C1 segment of cervical spinal cord (tissue), 14 donors: Measurements from ENCODE around the gene PRRX2.

Source experiments
- DNase-seq, 14 donors: peaks; one replicate each; lab custom pipeline; 2025; lab: John Stamatoyannopoulos, UW

PRRX2 gene

DNA sequence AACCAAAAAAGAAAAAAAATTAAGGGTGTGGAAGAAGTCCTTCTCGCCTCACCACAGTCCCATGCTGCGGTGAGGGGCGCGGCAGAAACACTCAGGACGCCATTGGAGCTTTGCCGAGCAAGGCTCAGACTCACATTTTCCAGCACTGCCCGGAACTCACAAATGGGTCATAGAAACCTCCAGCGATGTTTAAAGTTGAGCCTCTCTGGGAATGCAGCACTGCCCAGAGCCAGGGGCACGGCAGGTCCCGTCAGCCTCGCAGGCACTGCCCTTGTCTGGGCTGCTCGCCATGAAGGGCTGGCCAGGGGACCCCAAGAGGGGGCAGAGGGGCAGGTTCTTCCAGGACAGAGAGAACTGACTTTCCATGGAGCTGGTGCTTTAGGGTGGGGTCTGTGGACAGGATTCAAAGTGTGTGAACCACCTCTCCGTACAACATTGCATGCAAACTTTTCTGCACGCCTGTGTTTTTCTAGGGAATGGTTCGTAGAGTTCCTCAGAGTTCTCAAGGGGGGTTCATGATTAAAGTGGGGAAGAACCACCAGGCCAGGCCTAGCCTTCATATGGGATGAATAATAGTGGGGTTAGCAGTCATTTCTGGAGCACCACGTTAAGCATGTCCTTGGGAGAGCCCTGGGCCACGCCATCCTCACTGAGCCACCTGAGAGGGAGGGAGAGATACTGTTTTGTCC is 38.4 kb downstream of the PRRX2 start:
- peak in 1 of 14 donors; percentile 36 for DNase-seq

DNA sequence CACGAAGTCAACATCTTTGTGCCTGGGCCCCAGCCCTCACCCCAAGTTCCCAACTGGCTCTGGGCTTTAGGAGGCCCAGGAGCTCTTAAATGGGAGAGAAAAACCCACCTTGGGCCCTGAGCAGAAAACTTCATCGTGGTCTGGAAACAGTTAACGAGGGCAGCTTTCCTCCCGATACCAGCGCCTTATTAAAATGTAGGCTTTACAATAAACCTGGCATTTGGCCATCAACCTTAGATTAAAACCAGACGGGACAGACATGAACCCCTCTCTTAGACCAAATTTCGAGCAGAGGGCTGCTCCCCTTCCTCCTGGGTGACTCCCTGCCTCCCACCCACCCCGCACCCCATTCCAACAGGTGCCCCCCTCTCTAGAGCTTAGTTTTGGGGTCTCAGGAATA is 39.4 kb downstream of the PRRX2 start:
- no peak for DNase-seq

DNA sequence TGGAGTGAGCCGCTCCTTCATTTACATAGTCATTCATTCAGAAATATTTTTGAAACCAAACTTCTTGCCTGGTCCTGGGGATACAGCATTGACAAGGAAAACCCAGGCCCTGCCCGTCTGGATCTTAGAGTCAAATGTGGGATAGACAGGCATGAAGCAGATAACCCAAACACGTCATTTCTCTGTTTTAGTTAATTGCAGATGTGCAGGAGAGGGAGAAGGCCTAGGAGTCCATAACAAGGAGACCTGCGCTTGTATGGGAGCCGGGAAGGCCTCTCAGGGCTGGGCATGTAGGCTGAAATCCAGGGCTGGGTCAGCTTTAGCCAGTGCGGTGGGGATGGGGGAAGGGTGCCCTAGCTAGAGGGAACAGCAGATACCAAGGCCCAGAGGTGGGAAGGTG is 43.3 kb downstream of the PRRX2 start:
- no peak for DNase-seq

DNA sequence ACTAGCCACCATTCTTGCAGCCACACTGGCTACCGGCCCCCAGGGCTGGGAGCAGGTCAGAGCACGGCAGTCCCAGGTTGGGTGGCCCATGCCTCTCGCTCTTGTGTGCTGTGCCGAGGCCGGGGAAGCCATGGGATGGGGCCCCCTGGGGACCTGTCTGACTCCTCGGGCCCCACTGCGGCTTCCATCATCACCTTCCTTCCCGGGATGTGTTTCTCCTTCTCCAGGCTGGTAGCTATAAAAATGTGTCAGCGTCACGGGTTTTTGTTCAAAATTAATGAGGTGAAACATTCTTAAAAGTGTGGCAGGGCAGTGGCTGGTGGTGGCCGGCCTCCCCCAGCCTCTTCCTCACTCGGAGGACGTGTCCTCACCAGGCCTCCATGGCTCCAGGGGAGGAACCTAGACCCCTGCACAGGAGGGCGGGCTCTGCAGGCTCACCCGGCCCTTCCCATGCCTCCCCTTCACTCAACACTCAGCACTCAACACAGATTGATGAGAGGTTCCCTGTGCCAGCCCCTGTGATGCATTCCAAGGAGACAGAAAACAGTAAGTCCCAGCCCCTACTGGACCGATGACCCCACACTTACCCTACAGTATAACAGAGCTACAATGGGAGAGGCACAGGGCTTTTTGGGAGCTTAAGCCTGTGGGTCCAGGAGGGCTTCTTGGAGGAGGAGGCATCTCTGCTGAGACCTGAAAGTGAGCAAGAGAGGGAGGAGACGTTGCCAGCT is 44.2 kb downstream of the PRRX2 start:
- DNase-seq, result no peak

DNA sequence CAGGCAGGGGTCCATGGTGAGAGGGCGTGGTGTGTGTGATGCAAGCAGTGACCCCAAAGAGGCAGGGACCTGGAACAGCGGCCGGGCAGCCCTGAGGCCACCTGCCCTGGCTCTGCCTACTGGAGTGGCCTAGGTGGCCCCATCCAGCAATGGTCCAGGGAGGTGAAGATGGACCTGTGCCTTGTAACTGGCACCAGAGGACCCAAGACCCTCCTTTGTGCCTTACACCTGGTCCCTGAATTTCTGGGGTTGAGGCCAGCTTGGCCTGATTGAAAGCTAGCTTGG is 44.7 kb downstream of the PRRX2 start:
- no peak for DNase-seq

DNA sequence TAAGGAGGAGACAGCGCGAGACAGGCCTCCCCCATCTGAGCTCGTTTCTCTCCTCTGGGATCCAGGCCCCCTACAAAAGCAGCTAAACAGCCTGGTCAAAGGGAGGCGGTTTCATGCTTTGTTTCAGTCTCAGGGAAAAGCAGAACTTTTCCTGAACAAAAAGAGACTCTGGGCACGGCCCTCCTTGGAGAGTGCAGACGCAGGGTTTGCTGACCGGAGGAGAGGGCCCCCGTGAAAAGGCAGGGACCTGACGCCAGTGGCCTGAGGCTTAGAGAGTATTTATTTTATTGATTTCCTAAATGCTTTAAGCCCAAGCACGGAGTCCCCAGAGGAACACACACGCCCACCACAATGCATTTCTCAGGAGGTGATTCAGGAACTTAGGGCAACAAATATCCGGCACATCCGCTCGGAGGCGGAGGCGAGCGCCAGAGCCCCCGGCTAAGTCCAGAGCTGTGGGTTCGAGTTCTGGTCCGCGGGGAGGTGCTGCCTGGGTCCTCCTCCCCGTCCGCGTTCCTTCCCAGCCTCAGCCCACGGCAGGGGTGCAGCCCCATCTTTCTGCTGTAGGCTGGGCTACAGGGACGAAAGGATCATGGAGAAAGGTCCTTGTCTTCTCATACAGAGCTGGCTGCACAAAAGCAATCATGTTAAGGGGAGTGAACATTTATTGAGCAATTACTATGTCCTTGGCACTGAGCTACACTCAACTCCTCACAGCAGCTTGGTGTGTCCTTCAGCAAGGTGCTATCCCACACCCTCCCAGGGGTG is 47.4 kb downstream of the PRRX2 start:
- DNase-seq, result peak in 4 of 14 donors; percentile 5 to 12 (median 8)

DNA sequence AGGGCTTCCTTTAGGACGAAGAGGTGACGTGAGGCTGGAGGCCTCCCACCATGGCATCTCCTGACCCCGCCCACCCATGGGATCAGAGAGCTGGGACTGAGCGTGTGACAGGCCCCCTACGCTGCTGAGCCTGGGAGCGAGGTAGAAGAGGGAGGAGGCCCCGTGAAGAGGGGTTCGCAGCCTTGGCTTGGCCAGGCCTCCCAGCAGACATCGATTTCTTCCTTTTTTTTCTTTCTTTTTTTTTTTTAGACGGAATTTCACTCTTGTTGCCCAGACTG is 47.9 kb downstream of the PRRX2 start:
- DNase-seq, result no peak

DNA sequence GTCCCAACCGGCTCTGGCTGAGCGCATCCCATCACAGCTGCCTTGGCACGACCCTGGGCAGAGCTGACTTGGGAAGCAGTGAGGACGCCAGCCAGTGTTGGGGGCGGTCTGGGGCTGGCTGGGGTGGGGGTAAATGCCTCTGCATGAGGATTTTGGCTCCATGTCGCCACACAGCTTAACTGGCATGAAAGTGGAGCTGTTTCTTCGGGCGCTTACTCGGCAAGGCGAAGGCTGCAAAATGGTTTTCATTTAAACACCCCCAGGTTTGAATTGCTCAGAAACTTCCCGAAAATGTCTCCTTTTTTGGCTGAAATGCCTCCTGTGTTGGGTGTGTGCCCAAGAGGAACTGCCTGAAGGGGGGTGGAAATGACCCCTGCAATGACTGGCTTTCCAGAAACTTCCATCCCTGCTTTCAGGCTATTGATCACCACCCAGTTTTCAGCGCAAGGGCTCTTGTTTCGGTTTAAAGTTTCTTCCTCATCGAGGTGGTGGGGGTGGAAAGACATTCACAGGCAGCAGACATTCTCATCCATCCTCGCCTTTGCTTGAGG is 49.1 kb downstream of the PRRX2 start:
- peak in 5 of 14 donors; percentile 6 to 58 (median 17) for DNase-seq

DNA sequence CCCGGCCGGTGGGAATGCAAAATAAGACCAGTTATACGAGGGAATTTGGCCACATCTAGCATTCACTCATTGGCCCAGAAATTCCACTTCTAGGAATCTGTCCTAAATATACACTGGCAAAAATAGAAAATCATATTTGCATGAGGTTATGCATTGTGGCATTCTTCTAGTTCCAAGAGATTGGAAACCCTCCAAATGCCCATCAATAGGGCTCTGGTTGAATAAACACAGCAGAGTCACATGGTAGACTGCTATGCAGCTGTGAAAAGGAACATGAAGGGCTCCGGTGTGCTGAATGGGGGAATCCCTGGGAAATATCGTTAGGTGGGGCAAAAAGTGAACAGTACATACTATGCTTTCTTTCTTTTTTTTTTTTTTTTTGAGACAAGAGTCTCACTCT is 50.6 kb downstream of the PRRX2 start:
- DNase-seq, result no peak

DNA sequence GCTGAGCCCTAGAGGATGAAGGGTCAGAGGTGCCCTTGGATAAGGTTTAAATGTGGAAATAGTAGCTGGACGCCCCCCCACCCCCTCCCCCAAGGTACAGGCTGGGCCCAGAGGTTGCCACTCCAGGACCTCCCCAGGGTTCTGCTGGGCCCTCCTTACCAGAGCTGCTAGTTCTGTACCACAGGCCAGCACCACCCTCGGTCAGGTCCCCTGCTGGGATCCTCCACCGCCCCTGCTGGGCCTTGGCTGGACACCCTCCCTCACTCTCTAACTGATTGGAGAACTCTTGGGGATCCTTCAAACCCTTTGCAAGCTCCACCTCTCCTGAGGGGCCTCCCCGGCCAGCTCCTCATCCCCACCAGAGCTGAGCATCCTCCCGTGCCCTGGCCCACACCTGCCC is 52.5 kb downstream of the PRRX2 start:
- no peak for DNase-seq

DNA sequence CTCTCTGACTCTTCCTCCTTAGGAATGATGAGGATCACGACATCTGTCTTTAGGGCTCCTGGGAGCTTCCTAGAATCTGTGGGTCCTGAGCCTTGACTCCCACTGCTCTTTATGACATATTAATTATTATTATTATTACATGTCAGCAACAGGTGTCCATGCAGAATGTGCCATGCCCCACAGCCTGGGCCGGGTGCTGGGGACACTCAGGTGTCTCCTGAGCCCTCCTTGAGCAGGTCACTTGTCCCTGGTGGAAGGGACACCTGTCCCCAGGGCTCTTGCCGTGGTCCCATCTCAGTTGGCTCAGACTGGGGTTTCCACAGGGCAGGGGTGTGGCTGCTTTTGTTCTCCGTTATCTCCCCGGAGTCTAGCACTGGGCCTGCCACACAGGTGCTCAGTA is 53.2 kb downstream of the PRRX2 start:
- DNase-seq, result no peak

DNA sequence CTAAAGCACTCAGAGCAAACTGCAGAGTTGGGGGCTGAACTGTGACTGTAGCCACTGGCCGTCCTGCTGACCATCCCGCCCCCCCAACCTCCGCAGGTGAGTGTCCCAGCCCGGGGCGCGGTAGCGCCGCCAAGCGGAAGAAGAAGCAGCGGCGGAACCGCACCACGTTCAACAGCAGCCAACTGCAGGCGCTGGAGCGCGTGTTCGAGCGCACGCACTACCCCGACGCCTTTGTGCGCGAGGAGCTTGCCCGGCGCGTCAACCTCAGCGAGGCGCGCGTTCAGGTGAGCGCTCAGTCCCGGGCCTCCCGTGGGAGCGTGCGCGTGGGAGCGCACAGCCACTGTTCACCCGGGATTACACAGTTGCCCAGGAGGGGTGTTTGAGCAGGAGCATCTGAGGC is 53.7 kb downstream of the PRRX2 start:
- no peak for DNase-seq

DNA sequence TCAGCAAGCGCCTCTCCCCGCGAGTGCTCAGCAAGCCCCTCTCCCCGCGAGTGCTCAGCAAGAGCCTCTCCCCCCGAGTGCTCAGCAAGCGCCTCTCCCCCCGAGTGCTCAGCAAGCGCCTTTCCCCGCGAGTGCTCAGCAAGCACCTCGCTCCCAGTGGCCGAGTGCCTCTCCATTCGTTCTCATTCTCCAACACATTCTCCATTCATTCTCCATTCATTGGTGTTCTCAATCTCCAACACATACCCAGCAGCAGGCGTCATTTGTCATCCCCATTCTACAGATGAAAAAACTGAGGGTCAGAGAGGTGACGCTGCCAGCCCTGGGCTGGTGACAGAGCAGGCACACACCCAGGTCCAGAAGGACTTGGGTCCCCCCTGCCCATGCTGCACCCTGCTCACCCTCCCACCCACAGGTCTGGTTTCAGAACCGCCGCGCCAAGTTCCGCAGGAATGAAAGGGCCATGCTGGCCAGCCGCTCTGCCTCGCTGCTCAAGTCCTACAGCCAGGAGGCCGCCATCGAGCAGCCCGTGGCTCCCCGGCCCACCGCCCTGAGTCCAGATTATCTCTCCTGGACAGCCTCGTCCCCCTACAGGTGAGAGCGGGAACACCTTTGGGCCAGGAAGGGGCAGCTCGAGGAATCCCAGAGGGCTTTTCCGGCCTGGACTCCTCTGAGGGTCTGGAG is 54.9 kb downstream of the PRRX2 start:
- no peak for DNase-seq

DNA sequence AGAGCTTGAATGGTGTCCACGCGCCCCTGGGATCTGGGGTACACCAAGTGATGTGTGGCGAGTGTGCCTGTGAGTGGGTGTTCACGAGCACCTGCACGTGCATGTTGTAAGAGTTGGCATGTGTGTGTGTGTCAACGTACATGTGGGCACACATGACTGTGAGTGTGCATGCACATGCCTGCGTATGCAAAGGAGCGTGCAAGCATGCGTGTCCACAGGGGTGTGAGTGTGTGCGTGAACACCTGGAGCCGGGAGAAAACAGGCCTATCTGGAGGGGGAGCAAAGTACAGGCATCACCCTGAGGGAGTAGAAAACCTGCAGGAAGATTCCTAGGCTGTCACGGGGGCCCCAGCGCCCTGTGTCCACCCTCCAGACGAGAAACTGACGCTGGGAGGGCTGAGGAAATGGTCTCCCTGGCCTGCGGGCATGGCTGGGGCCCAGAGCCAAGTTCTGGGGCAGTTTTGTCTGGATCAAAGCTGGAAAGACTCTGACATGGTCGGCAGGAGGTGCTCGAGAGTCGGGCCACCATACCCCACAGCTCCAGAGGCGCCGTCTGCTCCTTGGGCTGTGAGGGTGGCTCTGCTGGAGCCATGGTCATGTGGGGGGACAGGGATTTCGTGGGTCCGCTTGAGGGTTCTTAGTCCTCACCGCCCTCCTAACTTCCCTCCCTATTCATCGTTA is 55.6 kb downstream of the PRRX2 start:
- no peak for DNase-seq

DNA sequence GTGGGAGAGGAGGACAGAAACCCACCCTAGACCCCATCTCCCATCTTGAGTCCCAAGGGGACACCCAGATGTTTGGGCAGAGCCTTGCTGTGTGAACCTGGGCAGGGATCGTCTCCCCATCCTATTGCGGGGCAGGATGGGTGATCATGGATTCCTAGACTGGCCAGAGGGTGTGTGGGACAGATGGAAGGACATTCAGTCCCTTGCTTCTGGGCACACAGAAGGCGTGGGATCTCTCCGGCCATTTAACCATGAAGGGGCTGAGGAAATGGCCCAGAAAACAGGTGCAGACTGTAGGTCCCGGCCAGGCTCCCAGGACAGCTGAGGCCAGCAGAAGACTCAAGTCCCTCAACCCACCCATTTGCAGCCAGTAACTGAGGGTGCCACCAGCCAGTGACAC is 57.5 kb downstream of the PRRX2 start:
- DNase-seq, result no peak

DNA sequence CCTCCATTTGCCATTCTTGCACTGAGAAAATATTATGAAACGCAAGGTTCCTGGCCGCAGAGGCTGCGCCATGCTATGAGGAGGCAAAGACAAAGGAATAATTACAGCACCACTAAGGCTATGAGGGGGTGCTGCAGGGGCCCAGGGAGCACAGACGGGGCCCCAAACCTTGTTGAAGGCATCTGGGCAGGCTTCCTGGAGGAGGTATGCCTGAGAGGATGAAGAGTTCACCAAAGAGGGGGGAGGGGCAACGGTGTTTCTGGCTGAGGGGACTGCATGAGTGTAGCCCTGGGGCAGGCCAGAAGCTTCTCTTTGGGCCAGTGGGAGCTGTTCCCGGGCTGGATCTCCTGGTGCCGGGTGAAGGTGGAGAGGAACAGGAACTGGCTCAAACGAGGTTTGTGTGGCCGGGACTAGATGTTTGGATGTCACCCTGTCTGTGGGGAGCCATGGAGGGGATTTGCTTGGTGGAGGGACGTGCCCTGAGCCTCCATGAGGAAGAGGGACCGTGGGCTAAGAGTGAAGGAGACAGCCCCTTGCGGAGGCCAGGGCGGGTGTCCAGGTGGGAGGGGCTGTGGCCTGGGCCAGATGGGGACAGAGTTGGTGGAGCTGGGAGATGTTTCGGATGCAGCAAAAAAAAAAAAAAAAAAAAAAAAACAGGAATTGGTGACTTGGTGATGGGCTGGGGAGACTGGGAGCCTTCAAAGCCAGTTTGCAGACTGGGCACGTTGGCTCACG is 59.2 kb downstream of the PRRX2 start:
- DNase-seq, result no peak

DNA sequence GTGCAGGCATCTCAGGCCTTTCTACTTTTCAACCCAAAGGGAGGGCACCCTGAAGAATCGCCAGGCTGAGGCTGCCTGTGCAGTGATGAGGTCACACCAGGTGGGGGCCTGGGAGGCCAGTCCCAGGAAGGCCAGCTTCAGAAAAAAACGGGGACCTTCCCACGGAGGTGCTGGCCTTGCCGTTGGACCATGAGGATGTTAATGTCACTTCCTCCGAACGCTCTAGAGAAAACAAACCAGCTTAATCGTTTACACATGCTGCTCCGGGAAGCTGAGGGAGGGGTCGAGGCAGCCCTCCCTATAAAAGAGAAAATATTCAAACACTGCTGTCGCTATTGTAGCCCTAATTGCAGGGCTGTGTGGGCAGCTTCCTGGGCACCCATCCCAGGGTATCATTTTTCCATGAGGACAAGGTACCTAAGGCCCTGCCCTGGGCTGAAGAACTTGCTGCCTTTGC is 60.4 kb downstream of the PRRX2 start:
- peak in 2 of 14 donors; percentile 35 to 44 for DNase-seq

DNA sequence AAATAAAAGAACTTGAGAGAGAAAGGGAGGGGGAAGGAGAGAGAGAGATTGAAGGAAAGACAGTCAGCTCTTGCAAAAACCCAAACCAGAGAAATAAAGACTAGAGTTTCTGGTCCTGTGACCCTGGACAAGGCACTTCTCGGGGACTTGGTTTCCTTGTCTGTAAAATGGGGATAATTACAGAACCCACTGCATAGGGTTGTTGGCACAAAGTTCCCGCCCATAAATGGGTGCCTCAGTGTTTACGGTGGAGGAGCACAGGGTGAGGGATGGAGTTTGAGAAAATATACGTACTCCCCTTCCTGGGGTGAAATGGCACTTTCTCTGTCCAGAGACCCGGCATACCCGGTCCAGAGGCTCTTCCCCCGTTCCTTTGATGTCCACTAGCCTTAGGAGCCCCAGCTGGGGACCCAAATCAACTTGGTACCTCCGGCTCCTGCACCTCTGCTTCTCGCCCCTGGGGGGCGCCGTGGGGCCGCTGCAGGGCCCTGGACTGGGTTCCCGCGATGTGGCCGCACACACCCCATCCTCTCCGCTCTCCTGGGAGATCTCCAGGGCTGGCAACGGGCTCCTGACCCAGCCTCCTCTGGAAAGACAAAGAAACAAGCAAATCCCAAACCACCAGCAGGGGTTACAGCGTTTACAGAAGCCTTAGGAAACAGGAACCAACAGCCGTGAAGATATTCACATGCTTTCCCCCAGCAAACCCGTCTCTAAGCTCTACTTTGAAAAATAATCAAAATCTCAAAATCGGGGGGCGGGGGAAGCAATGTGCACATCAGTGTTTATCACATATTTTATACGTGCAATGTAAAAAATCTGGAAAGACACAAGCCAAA is 61.1 kb downstream of the PRRX2 start:
- DNase-seq, result peak in 8 of 14 donors; percentile 6 to 60 (median 32)

DNA sequence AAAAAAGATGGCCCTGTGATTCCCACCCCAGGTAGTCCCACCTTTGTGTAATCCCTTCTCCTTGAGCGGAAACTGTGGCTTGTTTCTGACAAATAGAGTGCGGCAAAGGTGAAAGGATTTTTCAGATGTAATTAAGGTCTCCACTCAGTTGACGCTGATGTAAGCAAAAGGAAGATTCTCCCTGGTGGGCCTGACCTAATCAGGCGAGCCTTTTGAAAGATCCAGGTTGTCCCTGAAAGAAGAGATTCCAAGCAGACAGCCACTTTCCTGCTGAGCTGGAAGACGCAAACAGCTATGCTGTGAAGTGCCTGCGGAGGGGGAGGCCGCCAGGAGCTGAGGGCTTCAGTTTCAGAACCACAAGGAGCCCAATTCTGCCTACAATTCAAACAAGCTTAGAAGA is 63.3 kb downstream of the PRRX2 start:
- no peak for DNase-seq
